Measurements from ENCODE around the gene SLC2A14. TPM values are rescaled to one million over a fixed set of nuclear protein-coding genes. Genes with fewer than 3 reads are reported as not detected.
"Not testable (repeated sequence)": the region's sequence is repeated elsewhere in the genome, so short reads cannot be mapped to it uniquely, and the experiment has no call there.

The SLC2A14 gene
- total RNA-seq, 1 donor from 2014 or later = not detected

DNA sequence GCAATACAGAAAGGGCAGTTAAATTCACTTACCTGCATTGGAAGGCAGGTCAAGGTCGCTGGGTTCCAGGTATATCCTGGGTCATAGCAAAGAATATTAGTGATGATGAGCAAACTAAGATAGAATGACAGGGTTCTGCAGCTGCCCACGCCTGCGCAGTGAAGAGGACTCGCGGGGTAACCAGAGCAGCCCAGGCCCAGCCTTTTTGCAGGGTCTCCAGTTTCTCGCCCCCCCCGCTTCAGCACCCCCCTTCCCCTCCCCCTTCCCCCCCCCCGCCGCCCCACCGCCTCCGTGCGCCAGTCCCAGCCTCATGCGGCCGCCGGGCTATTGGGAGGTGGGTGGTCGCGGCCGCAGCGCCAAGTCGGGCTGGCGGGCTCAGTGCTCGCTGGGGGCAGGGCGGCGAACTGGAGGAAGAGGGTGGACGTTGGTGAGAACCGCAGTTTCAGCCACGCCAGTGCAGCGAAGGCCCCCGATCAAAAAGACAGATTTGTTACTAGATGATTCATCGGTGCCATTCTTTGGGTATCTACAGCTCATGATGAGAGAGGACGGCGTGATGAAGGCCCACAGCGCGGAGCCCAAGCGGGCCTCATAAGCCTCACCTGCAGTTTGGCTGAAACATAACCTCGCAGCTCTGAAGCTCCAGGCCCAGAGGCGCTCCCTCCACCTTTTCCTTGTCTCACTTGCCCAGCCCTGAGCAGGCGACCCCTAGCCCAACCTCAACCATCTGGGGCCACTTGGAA, 43.1 kb upstream of the SLC2A14 start:
- H3K4me1 ChIP-seq = no peaks in the 10 kb centered on the region
- TF ChIP-seq CTCF (IDR thresholded peaks at IDR 0.05) = no peak
- TF ChIP-seq POLR2AphosphoS5 (IDR thresholded peaks at IDR 0.05; ENCODE audit: insufficient read depth in 1 of 2, low read depth in 1 of 2) = no peak
- no peak for TF ChIP-seq POLR2A (IDR thresholded peaks at IDR 0.05)
- no peaks in the 10 kb centered on the region for H3K27me3 ChIP-seq
- no peak for DNase-seq (ENCODE audit: extremely low spot score in 2 of 2)
- H3K9me3 ChIP-seq = no peaks in the 10 kb centered on the region
- H3K36me3 ChIP-seq = peaks cover 0 to 2% of the 10 kb centered on the region in 2 donors
- intact Hi-C loops (cut with DNase I) = no loop called here
- H3K4me3 ChIP-seq = peak overlapping the region; percentile 16 to 26
- H3K27ac ChIP-seq = no peak overlapping the region

DNA sequence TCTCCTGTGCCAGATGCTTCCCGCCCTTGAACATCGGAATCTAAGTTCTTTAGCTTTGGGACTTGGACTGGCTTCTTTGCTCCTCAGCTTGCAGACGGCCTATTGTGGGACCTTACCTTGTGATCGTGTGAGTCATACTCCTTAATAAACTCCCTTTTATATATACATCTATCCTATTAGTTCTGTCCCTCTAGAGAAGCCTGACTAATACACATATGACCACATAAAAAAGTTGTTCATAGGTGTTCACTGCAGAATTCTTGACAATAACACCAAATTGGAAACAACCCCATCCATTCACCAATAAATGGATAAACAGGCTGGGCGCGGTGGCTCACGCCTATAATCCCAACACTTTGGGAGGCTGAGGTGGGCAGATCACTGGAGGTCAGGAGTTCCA, 37.4 kb upstream of the SLC2A14 start:
- H3K27me3 ChIP-seq; H3K9me3 ChIP-seq; H3K4me1 ChIP-seq; intact Hi-C loops (cut with DNase I); DNase-seq (ENCODE audit: extremely low spot score in 2 of 2); H3K27ac ChIP-seq; H3K4me3 ChIP-seq; H3K36me3 ChIP-seq: not testable (repeated sequence)

GRCh38 chr12:7907009-7907408, 34.3 kb upstream of the SLC2A14 start:
- H3K27me3 ChIP-seq = no peaks in the 10 kb centered on the region
- DNase-seq (ENCODE audit: extremely low spot score in 2 of 2) = no peak
- intact Hi-C loops (cut with DNase I) = no loop called here
- H3K27ac ChIP-seq = no peak overlapping the region
- TF ChIP-seq POLR2AphosphoS5 (IDR thresholded peaks at IDR 0.05; ENCODE audit: insufficient read depth in 1 of 2, low read depth in 1 of 2) (no peak), CTCF (IDR thresholded peaks at IDR 0.05) (no peak), POLR2A (IDR thresholded peaks at IDR 0.05) (no peak)
- no peaks in the 10 kb centered on the region for H3K36me3 ChIP-seq
- no peaks in the 10 kb centered on the region for H3K9me3 ChIP-seq
- no peaks in the 10 kb centered on the region for H3K4me1 ChIP-seq
- H3K4me3 ChIP-seq = no peak overlapping the region

DNA sequence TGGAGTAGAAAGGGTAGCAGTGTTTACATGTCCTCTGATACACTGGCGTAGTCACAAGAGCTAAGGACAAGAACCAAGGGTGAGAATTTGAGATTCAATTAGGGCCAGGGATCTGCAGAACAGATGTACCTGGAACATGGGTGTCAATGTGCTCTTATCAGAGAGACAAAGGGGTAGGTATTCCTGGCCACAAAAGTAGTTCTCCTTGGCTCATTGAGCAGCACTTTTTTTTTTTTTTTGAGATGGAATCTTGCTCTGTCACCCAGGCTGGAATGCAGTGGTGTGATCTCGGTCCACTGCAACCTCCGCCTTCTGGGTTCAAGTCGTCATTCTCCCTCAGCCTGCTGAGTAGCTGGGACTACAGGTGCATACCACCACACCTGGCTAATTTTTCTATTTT, 33.6 kb upstream of the SLC2A14 start:
- H3K9me3 ChIP-seq; H3K4me1 ChIP-seq; DNase-seq (ENCODE audit: extremely low spot score in 2 of 2); H3K27me3 ChIP-seq; H3K27ac ChIP-seq; intact Hi-C loops (cut with DNase I); H3K36me3 ChIP-seq; H3K4me3 ChIP-seq: not testable (repeated sequence)

DNA sequence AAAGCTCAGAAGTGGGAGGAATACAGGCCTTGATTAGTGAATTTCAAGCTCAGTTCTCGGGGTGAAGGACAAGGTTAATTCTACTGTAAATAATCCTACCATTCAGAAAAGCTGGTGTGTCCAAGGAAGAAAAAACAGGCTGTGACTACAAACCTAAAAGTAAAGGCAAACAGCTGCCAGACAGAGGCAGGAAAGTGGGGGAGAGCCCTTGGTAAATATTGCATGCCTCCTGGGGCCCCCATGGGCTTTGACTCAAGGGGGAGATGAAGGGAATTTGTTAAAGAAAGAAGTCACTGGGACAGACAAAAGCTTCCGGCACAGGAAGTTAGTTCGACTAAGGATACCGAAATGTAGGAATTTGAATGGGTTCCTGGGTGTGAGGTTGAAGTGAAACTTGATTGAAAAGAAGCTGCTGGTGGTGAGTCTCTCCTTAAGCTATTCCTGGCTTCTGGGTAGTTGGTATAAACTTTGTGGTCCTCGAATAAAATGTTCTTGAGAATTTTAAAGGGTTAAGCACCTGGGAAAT, 32.9 kb upstream of the SLC2A14 start:
- DNase-seq (ENCODE audit: extremely low spot score in 2 of 2); H3K36me3 ChIP-seq; H3K4me3 ChIP-seq; H3K27me3 ChIP-seq; H3K27ac ChIP-seq; H3K9me3 ChIP-seq; H3K4me1 ChIP-seq; intact Hi-C loops (cut with DNase I): not testable (repeated sequence)

- Histone ChIP-seq H3K9me3 (no peaks in the 10 kb centered on the region), H3K36me3 (no peaks in the 10 kb centered on the region), H3K4me3 (no peak overlapping the region), H3K27ac (no peak overlapping the region), H3K27me3 (no peaks in the 10 kb centered on the region), H3K4me1 (no peaks in the 10 kb centered on the region)
- no peak for TF ChIP-seq POLR2A (IDR thresholded peaks at IDR 0.05)
- TF ChIP-seq POLR2AphosphoS5 (IDR thresholded peaks at IDR 0.05; ENCODE audit: insufficient read depth in 1 of 2, low read depth in 1 of 2) = no peak
- TF ChIP-seq CTCF (IDR thresholded peaks at IDR 0.05) = no peak
- intact Hi-C loops (cut with DNase I) = no loop called here
- no peak for DNase-seq (ENCODE audit: extremely low spot score in 2 of 2)
Observed at GRCh38 chr12:7905071-7905470, 32.4 kb upstream of the SLC2A14 start.

- intact Hi-C loops (cut with DNase I); H3K36me3 ChIP-seq; DNase-seq (ENCODE audit: extremely low spot score in 2 of 2); H3K27ac ChIP-seq; H3K4me1 ChIP-seq; H3K27me3 ChIP-seq; H3K4me3 ChIP-seq; H3K9me3 ChIP-seq: not testable (repeated sequence)
Observed at GRCh38 chr12:7902416-7902815, 29.7 kb upstream of the SLC2A14 start.
